WTC11 (cell line): Measurements from ENCODE around the gene SERPINA4. TPM values are rescaled to one million over a fixed set of nuclear protein-coding genes. Genes with fewer than 3 reads are reported as not detected.

ENCODE experiments used
- ATAC-seq: fragments of 200-7000 bp; cut with Tn5 transposase; 2 replicates; pipeline ENCODE4 v1.10.0; 2021; ENCODE audit warnings: mild to moderate bottlenecking, moderate library complexity
- CTCF ChIA-PET: fragments of 300-600 bp; sonication (Branson Sonifier 250); formaldehyde crosslinking; loops from one replicate; lab custom pipeline; 2021; ENCODE audit warnings: antibody characterized with exemption; lab: Charles Lee
- POLR2A ChIA-PET: fragments of 350-600 bp; sonication (Branson Sonifier 250); formaldehyde crosslinking; loops from one replicate; lab custom pipeline; 2021; ENCODE audit warnings: antibody characterized with exemption; lab: Charles Lee
- DNase-seq: peaks from one replicate; pipeline ENCODE4 v3.0.0; 2021; ENCODE audit warnings: low spot score
- H3K27ac Mint-ChIP-seq: 2 replicates; pipeline ENCODE4 v1.8.0; 2021; ENCODE audit warnings: mixed read lengths
- H3K27me3 Mint-ChIP-seq: 2 replicates; pipeline ENCODE4 v1.8.0; 2021; ENCODE audit warnings: low read depth, mild to moderate bottlenecking, moderate library complexity, mixed read lengths
- H3K36me3 Mint-ChIP-seq: 2 replicates; pipeline ENCODE4 v1.8.0; 2021; ENCODE audit warnings: mixed read lengths
- H3K4me1 Mint-ChIP-seq: 2 replicates; pipeline ENCODE4 v1.8.0; 2022; ENCODE audit warnings: mixed read lengths
- H3K4me3 Mint-ChIP-seq: 2 replicates; pipeline ENCODE4 v1.8.0; 2021; ENCODE audit warnings: mild to moderate bottlenecking, moderate library complexity, mixed read lengths
- H3K9me3 Mint-ChIP-seq: 2 replicates; pipeline ENCODE4 v1.8.0; 2021; ENCODE audit warnings: mixed read lengths
- ATF1 ChIP-seq: sonication (generic); formaldehyde crosslinking; IDR thresholded peaks from 2 replicates; pipeline ENCODE4 v1.8.1; 2023; ENCODE audit warnings: mild to moderate bottlenecking, moderate library complexity, missing genetic modification reagents
- EMX1 ChIP-seq: fragments of 250-450 bp; sonication (Bioruptor Pico); IDR thresholded peaks from 2 replicates; pipeline ENCODE4 v1.8.0; 2021; ENCODE audit warnings: mild to moderate bottlenecking
- ETV6 ChIP-seq: sonication (generic); formaldehyde crosslinking; IDR thresholded peaks from 2 replicates; pipeline ENCODE4 v1.8.1; 2022; ENCODE audit warnings: mild to moderate bottlenecking, missing genetic modification reagents
- MYBL2 ChIP-seq: sonication (generic); formaldehyde crosslinking; IDR thresholded peaks from 2 replicates; pipeline ENCODE4 v1.8.1; 2023; ENCODE audit warnings: mild to moderate bottlenecking, moderate library complexity, missing genetic modification reagents
- NFE2L1 ChIP-seq: sonication (generic); formaldehyde crosslinking; IDR thresholded peaks from 2 replicates; pipeline ENCODE4 v1.8.1; 2023; ENCODE audit warnings: missing genetic modification reagents
- NFYB ChIP-seq: sonication (generic); formaldehyde crosslinking; conservative IDR thresholded peaks from 2 replicates; pipeline ENCODE4 v1.8.0; 2022; ENCODE audit warnings: low read depth, missing genetic modification reagents
- PREB ChIP-seq: sonication (generic); formaldehyde crosslinking; IDR thresholded peaks from 2 replicates; pipeline ENCODE4 v1.8.1; 2022; ENCODE audit warnings: mild to moderate bottlenecking, missing genetic modification reagents, moderate library complexity, borderline replicate concordance
- SMAD3 ChIP-seq: sonication (generic); formaldehyde crosslinking; IDR thresholded peaks from 2 replicates; pipeline ENCODE4 v1.8.0; 2022; ENCODE audit warnings: missing genetic modification reagents, mild to moderate bottlenecking, borderline replicate concordance
- SOX15 ChIP-seq: fragments of 250-450 bp; sonication (Bioruptor Pico); IDR thresholded peaks from 2 replicates; pipeline ENCODE4 v1.9.0; 2021; ENCODE audit warnings: mild to moderate bottlenecking
- USF1 ChIP-seq: sonication (generic); formaldehyde crosslinking; IDR thresholded peaks from 2 replicates; pipeline ENCODE4 v1.8.0; 2022; ENCODE audit warnings: mild to moderate bottlenecking, missing genetic modification reagents
- USF2 ChIP-seq: sonication (generic); formaldehyde crosslinking; IDR thresholded peaks from 2 replicates; pipeline ENCODE4 v1.8.1; 2023; ENCODE audit warnings: mild to moderate bottlenecking, missing genetic modification reagents, moderate library complexity
- ZNF317 ChIP-seq: sonication (generic); formaldehyde crosslinking; IDR thresholded peaks from 2 replicates; pipeline ENCODE4 v1.8.1; 2023; ENCODE audit warnings: low read depth, mild to moderate bottlenecking, moderate library complexity, missing genetic modification reagents, borderline replicate concordance
- ZNF423 ChIP-seq: fragments of 250-450 bp; sonication (Bioruptor Pico); IDR thresholded peaks from 2 replicates; pipeline ENCODE4 v2.1.2; 2022; ENCODE audit warnings: mild to moderate bottlenecking, moderate library complexity
- total RNA-seq: library from RNA; stranded (reverse); gene quantifications from 3 replicates; pipeline ENCODE4 v1.2.3, GENCODE V29; 2021
- TF ChIP-seq, protein P1 (sequence below): sonication (generic); formaldehyde crosslinking; IDR thresholded peaks from 2 replicates; pipeline ENCODE4 v1.8.0; 2022; ENCODE audit warnings: missing genetic modification reagents
- TF ChIP-seq, protein P2 (sequence below): fragments of 250-450 bp; sonication (Bioruptor Pico); IDR thresholded peaks from 2 replicates; pipeline ENCODE4 v2.1.2; 2022; ENCODE audit warnings: mild to moderate bottlenecking, moderate library complexity
- TF ChIP-seq, protein P3 (sequence below): fragments of 250-450 bp; sonication (Bioruptor Pico); conservative IDR thresholded peaks from 2 replicates; pipeline ENCODE4 v1.9.0; 2021; ENCODE audit warnings: mild to moderate bottlenecking

SERPINA4 gene
- total RNA-seq, 1 experiment from 2014 or later = not detected

GRCh38 chr14:94614802-94615201, 53.6 kb downstream of the SERPINA4 start:
- Mint-ChIP-seq H3K27ac (no peak overlapping the region), H3K36me3 (peaks cover 27% of the 10 kb centered on the region), H3K9me3 (peaks cover 43% of the 10 kb centered on the region), H3K4me3 (no peak overlapping the region), H3K4me1 (no peaks in the 10 kb centered on the region), H3K27me3 (peaks cover 3% of the 10 kb centered on the region)
- DNase-seq (no peak), ATAC-seq (no peak)
- TF ChIP-seq USF2 (CRISPR knock-in tag) (no peak), ETV6 (CRISPR knock-in tag) (no peak), SMAD3 (CRISPR knock-in tag) (no peak), NFE2L1 (CRISPR knock-in tag) (no peak), MYBL2 (CRISPR knock-in tag) (no peak), NFYB (CRISPR knock-in tag) (no peak), ZNF317 (CRISPR knock-in tag) (no peak), ATF1 (CRISPR knock-in tag) (no peak), SOX15 (CRISPR knock-in tag) (no peak), PREB (CRISPR knock-in tag) (no peak), USF1 (CRISPR knock-in tag) (no peak)
- TF ChIP-seq, protein P1, sequence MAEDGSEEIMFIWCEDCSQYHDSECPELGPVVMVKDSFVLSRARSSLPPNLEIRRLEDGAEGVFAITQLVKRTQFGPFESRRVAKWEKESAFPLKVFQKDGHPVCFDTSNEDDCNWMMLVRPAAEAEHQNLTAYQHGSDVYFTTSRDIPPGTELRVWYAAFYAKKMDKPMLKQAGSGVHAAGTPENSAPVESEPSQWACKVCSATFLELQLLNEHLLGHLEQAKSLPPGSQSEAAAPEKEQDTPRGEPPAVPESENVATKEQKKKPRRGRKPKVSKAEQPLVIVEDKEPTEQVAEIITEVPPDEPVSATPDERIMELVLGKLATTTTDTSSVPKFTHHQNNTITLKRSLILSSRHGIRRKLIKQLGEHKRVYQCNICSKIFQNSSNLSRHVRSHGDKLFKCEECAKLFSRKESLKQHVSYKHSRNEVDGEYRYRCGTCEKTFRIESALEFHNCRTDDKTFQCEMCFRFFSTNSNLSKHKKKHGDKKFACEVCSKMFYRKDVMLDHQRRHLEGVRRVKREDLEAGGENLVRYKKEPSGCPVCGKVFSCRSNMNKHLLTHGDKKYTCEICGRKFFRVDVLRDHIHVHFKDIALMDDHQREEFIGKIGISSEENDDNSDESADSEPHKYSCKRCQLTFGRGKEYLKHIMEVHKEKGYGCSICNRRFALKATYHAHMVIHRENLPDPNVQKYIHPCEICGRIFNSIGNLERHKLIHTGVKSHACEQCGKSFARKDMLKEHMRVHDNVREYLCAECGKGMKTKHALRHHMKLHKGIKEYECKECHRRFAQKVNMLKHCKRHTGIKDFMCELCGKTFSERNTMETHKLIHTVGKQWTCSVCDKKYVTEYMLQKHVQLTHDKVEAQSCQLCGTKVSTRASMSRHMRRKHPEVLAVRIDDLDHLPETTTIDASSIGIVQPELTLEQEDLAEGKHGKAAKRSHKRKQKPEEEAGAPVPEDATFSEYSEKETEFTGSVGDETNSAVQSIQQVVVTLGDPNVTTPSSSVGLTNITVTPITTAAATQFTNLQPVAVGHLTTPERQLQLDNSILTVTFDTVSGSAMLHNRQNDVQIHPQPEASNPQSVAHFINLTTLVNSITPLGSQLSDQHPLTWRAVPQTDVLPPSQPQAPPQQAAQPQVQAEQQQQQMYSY = no peak
- ChIA-PET CTCF (interaction anchor here (0.8 to 3.5 kb wide), 3 partner anchors 57 to 828 kb away, joined by 3 to 10 read pairs (median 4); no protein-coding TSS in a partner anchor), POLR2A (no interaction called here)

DNA sequence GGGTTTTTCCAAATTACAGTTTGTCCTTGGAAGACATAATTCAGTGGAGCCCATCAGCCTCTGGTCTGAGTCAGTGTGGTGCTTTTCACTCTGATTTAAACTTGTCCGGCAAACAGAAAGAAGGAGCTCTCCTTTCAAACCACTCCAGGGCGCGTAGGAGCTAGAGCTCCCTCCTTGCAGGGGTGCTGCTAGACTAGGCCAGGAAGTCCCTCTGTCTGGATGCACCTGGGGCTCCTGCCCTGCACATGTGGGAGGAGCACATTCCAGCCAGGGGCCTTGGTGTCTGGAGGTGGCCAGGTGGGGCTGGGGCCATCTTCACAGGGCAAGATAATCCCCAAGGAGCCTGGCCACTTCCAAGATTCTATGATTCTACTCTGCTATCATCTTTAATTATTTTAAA, 54.0 kb downstream of the SERPINA4 start:
- no peak overlapping the region for H3K27ac Mint-ChIP-seq
- ChIA-PET POLR2A (no interaction called here), CTCF (interaction anchor here (1.3 to 3.5 kb wide), 2 partner anchors 56 to 129 kb away, joined by 4 to 10 read pairs; no protein-coding TSS in a partner anchor)
- no peaks in the 10 kb centered on the region for H3K4me1 Mint-ChIP-seq
- DNase-seq (no peak), ATAC-seq (no peak)
- no peak overlapping the region for H3K4me3 Mint-ChIP-seq
- TF ChIP-seq, protein P2, sequence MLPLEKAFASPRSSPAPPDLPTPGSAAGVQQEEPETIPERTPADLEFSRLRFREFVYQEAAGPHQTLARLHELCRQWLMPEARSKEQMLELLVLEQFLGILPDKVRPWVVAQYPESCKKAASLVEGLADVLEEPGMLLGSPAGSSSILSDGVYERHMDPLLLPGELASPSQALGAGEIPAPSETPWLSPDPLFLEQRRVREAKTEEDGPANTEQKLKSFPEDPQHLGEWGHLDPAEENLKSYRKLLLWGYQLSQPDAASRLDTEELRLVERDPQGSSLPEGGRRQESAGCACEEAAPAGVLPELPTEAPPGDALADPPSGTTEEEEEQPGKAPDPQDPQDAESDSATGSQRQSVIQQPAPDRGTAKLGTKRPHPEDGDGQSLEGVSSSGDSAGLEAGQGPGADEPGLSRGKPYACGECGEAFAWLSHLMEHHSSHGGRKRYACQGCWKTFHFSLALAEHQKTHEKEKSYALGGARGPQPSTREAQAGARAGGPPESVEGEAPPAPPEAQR (CRISPR knock-in tag) = no peak
- TF ChIP-seq EMX1 (no peak), NFYB (CRISPR knock-in tag) (no peak), ZNF423 (CRISPR knock-in tag) (no peak)
- TF ChIP-seq, protein P3, sequence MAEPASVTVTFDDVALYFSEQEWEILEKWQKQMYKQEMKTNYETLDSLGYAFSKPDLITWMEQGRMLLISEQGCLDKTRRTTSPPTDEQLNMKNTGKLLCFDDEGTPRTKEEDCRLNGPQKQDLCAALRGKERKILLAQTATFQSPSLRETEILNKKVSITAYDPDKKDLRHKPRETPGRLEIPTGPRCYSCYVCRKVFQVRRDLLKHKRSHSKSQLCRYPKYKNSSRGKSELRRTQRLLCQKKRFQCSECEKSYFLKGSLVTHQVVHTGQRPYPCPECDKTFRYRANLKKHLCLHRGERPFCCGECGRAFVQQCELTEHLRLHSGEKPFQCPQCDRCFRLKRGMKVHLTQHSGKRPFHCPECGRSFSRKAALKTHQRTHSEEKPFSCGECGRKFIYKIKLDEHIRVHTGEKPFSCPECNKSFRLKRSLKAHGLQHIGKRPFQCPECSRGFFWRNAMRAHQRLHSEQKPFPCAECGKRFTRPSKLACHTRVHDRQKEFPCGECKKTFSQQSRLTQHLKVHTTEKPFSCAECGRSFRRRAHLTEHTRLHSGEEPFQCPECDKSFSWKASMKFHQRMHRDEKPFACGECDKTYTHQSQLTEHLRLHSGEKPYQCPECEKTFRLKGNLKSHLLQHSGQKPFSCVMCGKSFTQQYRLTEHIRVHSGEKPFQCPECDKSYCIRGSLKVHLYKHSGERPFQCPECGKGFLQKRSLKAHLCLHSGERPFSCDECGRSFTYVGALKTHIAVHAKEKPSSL (CRISPR knock-in tag) = no peak
- peaks cover 47% of the 10 kb centered on the region for H3K9me3 Mint-ChIP-seq
- H3K27me3 Mint-ChIP-seq = peaks cover 3% of the 10 kb centered on the region
- H3K36me3 Mint-ChIP-seq = peaks cover 27% of the 10 kb centered on the region
